ENCODE measurements around the gene MRPL36.

DNA sequence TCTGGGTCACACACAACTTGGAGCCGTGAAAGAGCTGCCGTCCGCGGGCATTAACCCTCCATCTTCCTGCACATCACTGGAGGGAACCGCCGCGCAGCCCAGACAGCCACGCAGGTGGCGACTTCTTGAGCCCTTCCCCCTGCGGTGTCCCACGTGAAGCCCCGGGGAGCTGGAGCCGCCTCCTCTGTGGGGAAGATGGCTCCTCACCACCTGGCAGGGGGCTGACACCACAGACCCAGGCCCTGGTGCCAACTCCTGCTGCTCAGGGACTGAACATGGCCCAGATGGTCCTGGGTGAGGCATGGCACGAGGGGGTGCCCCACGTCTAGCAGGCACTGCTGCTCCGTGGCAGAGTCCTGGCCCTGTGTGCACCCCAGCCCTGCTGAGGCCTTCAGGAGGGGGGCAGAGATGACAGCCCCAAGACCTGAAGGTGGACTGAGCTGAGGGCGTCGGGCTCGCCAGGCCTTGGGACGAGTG lies 40.5 kb upstream of the MRPL36 start:
- TF ChIP-seq SIN3A (IDR thresholded peaks at IDR 0.05; ENCODE audit: borderline replicate concordance in 2 of 2, control insufficient read depth in 1 of 2, low read depth in 2 of 2, low read length in 2 of 2) (no peak), HDAC1 (IDR thresholded peaks at IDR 0.05) (no peak), ZBTB43 (CRISPR knock-in tag; IDR thresholded peaks at IDR 0.05) (no peak), HNRNPK (IDR thresholded peaks at IDR 0.05; ENCODE audit: low read depth, low read length, poor library complexity, severe bottlenecking) (no peak), ZNF24 (IDR thresholded peaks at IDR 0.05) (no peak), ZNF121 (CRISPR knock-in tag; conservative IDR thresholded peaks at IDR 0.05) (no peak)
- TF ChIP-seq, protein P1, sequence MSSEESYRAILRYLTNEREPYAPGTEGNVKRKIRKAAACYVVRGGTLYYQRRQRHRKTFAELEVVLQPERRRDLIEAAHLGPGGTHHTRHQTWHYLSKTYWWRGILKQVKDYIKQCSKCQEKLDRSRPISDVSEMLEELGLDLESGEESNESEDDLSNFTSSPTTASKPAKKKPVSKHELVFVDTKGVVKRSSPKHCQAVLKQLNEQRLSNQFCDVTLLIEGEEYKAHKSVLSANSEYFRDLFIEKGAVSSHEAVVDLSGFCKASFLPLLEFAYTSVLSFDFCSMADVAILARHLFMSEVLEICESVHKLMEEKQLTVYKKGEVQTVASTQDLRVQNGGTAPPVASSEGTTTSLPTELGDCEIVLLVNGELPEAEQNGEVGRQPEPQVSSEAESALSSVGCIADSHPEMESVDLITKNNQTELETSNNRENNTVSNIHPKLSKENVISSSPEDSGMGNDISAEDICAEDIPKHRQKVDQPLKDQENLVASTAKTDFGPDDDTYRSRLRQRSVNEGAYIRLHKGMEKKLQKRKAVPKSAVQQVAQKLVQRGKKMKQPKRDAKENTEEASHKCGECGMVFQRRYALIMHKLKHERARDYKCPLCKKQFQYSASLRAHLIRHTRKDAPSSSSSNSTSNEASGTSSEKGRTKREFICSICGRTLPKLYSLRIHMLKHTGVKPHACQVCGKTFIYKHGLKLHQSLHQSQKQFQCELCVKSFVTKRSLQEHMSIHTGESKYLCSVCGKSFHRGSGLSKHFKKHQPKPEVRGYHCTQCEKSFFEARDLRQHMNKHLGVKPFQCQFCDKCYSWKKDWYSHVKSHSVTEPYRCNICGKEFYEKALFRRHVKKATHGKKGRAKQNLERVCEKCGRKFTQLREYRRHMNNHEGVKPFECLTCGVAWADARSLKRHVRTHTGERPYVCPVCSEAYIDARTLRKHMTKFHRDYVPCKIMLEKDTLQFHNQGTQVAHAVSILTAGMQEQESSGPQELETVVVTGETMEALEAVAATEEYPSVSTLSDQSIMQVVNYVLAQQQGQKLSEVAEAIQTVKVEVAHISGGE (CRISPR knock-in tag; IDR thresholded peaks at IDR 0.05), result no peak
- TF ChIP-seq, protein P2, sequence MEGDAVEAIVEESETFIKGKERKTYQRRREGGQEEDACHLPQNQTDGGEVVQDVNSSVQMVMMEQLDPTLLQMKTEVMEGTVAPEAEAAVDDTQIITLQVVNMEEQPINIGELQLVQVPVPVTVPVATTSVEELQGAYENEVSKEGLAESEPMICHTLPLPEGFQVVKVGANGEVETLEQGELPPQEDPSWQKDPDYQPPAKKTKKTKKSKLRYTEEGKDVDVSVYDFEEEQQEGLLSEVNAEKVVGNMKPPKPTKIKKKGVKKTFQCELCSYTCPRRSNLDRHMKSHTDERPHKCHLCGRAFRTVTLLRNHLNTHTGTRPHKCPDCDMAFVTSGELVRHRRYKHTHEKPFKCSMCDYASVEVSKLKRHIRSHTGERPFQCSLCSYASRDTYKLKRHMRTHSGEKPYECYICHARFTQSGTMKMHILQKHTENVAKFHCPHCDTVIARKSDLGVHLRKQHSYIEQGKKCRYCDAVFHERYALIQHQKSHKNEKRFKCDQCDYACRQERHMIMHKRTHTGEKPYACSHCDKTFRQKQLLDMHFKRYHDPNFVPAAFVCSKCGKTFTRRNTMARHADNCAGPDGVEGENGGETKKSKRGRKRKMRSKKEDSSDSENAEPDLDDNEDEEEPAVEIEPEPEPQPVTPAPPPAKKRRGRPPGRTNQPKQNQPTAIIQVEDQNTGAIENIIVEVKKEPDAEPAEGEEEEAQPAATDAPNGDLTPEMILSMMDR (IDR thresholded peaks at IDR 0.05 in 2 of 3, conservative IDR thresholded peaks at IDR 0.05 in 1 of 3; ENCODE audit: insufficient read depth in 2 of 3, low read depth in 1 of 3, low read length in 3 of 3), result no peak
- TF ChIP-seq, protein P3, sequence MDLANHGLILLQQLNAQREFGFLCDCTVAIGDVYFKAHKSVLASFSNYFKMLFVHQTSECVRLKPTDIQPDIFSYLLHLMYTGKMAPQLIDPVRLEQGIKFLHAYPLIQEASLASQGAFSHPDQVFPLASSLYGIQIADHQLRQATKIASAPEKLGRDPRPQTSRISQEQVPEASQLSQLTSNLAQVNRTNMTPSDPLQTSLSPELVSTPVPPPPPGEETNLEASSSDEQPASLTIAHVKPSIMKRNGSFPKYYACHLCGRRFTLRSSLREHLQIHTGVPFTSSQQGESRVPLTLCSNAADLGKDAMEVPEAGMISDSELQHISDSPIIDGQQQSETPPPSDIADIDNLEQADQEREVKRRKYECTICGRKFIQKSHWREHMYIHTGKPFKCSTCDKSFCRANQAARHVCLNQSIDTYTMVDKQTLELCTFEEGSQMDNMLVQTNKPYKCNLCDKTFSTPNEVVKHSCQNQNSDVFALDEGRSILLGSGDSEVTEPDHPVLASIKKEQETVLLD (IDR thresholded peaks at IDR 0.05), result no peak
- TF ChIP-seq, protein P4, sequence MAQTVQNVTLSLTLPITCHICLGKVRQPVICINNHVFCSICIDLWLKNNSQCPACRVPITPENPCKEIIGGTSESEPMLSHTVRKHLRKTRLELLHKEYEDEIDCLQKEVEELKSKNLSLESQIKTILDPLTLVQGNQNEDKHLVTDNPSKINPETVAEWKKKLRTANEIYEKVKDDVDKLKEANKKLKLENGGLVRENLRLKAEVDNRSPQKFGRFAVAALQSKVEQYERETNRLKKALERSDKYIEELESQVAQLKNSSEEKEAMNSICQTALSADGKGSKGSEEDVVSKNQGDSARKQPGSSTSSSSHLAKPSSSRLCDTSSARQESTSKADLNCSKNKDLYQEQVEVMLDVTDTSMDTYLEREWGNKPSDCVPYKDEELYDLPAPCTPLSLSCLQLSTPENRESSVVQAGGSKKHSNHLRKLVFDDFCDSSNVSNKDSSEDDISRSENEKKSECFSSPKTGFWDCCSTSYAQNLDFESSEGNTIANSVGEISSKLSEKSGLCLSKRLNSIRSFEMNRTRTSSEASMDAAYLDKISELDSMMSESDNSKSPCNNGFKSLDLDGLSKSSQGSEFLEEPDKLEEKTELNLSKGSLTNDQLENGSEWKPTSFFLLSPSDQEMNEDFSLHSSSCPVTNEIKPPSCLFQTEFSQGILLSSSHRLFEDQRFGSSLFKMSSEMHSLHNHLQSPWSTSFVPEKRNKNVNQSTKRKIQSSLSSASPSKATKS (CRISPR knock-in tag; IDR thresholded peaks at IDR 0.05), result no peak

All from K562 (cell line).